Skin of body (tissue), 2 donors: ENCODE data around the gene ZFYVE21. TPM values are rescaled to one million over a fixed set of nuclear protein-coding genes. Genes with fewer than 3 reads are reported as not detected.

ENCODE experiments used
- DNase-seq: peaks from one replicate; lab custom pipeline; 2025; lab: John Stamatoyannopoulos, UW
- total RNA-seq: library from RNA; depleted of rRNA; stranded (reverse); fragments of >200 nt; gene quantifications from one replicate; pipeline ENCODE4 v1.2.3, GENCODE V29; 2014

The ZFYVE21 gene
- total RNA-seq, 1 donor from 2014 or later: 47.4 TPM

DNA sequence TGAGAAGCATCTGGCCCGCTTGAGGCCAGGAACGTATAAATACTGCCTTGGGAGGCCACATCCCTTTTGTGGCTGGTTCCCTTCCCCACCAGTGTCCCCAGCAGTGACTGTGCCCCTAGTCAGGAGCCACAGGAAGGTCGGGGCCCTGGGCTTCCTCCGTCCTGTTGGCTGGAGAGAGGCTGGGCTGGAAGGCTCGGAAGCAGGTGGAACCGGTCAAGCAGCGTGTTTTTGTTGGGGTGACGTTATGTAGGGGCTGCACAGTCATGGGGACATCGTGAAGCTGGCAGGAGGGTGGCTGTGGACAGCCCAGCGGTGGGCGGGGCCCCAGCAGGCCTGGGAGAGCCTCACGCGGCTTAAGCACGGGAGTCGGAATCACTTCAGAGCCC lies 10.5 kb upstream of the ZFYVE21 start:
- DNase-seq: no peak

DNA sequence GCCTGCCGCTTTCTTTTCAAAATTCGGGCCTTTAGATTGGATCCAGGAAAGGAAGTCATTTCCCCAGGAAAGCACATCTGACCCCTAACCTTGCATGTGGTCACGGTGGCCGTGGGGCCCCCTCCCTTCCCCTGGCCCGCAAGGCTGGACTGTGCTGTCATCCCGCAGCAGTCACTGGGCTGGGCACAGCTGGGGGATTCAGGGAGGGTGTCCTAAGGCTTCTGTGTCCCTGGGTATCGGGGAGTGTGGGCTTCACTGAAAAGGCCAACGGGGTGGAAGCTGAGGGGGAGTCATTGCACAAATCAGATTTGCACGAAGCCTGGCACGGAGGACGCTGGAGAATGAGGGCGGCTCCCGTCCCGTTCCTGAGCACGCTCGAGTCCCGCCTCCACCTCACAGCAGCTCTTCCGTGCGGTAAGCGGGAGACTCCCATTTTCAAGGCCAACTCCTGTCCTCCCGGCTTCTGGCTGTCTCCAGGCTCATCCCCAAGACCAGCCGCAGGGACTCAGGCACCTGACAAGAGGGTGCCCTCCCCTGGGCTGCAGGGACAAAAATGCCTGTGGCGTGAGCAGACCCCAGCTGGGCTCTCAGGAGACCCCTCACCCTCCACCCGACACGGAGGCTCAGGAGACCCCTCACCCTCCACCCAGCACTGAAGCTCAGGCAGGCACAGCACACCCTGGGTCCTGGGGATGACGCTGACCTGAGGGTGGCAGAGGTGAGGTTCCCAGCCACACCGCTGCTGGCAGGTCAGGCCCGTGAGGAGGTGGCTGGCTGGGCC lies 9.9 kb upstream of the ZFYVE21 start:
- DNase-seq: no peak

DNA sequence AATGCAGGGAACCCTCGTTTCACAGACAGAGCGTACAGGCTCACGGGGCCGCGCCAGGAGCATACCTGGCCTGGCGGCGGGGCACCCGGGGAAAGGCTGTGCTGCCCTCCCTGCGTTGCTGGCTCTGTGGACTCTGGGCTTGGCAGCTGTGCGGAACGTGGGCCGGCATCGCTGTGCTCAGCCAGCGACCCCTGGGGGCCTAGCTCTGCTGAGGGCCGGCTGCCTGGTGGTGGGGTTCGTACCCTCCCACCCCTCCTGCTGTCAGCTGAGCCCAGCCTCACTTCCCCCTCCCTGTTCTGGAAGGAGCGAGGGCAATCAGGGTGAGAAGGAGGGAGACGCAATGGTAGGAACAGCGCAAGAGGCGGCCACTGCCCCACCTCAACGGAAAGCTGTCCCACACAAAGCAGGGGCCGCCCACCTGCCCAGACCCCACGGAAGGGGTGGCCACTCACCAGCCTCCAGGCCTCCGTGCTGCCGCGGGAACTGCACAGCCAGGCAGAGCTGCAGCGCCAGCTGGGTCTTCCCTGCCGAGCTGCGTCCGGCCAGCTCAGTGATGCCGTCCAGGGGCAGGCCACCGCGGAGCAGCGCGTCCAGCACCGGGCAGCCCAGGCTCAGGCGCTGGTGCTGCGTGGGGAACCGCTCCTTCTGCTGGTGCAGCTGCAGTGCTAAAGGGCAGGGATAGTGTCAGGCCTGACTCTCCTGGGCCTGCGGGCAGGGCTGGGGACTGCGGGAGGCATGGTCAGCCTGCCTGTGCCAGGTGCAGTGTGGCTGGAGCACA lies 8.9 kb upstream of the ZFYVE21 start:
- DNase-seq: no peak

DNA sequence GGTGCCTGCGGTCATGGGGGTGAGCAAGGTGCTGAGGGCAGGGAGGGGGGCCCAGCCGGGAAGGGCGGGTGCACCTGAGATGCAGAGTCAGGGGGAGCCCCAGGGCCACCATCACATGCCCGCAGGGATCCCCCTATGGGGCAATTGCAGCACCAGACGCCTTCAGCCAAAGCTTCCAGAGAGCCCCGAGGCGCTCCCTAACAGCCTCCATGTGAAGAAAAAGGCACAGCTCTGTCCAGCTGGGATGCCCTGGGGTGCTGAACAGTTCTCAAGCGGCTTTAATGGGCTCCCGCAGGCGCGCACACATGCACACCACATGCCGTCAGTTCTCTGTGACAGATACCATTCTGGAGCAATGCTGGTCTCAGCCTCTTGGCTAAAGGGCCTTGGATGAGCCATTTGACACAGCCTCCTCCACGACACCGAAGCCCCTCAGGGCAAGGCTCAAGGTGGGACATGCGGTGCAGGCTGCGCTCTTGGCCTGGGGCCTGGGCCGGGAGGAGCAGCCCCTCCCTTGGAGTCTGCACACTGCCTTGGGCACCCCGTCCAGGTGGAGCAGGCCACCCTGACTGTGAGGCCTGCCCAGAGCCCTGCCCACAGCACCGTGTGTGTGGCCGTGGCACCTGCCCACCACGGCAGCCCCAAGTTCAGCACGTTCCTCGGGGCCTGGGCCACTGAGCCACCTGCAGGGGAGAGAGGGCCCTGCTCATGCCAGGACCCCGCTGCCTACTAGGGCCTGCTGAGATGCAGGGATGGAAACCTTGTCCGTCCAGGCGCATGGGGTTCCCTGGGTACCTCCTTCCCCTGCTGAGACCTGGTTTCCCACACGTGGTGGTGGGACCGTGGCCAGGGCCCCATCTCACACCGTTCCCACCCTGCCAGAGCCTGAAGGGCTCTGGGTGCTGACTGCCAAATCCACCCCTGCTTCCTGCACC lies 8.0 kb upstream of the ZFYVE21 start:
- DNase-seq: peak; percentile 9

DNA sequence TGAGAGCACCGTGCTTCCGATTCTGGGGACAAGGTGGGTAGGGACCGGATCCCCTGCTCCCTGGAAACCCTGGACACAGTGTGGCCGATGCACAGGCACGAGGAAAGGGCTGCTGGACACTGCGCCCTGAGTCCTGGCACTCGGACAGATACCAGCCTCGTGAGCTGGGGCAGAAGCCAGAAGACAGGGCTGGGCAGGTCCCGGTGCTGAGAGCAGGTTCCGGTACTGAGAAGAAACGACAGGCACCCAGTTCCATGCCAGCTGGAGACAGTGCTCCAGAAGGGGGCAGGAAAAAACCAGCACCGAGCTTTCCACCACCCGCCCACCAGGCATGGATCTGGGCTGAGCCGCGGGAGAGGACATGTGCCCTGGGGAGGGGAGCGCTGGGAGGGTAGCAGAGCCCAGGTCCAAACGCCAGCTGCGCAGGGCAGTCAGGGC lies 6.8 kb upstream of the ZFYVE21 start:
- no peak for DNase-seq

DNA sequence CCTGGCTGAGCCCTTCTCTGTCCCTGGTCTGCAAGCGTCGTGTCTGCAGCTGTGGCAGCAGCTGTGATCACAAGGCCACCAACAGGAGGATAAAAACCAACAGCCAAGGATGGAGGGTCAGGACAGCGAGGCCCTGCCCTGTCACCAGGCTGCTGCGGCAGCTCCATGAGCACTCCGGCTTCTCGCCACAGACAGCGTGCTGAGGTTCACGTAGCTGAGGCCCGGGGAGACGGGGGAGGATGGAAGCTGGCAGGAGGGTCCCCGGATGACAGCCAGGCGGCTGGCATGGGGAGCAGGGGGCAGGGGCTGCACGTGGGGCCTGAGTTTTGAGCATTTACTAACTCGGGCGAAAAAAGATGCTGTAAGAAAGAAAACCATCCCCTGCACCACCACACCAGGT lies 5.8 kb upstream of the ZFYVE21 start:
- no peak for DNase-seq

DNA sequence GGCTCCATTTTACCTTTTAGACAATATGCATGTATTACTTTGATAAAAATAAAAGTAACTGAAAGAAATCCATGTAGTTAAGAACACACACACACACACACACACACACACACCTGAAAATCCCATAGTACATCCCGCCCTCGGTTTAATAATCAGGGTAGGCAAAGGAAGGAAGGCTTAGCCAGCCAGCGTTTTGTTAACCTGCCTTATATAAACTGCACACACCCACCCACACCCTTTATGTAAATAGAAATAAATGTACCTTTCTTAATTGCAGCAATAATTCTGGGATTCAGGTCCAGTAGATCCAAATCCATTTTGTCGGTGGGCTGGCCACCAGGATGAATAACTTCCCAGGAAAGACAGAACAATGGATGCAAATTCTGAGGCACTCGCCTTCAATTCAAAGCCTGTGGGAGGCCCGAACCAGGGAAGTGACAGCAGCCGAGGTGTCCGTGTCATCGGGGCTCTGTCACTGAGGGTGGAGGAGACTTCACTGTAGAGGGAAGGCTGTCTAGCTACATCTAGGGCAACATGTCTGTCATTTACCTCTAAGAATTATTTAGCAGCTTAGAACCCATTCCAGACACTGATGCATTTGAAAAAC lies 4.7 kb upstream of the ZFYVE21 start:
- no peak for DNase-seq

GRCh38 chr14:103711516-103712431 lies 3.8 kb upstream of the ZFYVE21 start:
- DNase-seq: no peak

DNA sequence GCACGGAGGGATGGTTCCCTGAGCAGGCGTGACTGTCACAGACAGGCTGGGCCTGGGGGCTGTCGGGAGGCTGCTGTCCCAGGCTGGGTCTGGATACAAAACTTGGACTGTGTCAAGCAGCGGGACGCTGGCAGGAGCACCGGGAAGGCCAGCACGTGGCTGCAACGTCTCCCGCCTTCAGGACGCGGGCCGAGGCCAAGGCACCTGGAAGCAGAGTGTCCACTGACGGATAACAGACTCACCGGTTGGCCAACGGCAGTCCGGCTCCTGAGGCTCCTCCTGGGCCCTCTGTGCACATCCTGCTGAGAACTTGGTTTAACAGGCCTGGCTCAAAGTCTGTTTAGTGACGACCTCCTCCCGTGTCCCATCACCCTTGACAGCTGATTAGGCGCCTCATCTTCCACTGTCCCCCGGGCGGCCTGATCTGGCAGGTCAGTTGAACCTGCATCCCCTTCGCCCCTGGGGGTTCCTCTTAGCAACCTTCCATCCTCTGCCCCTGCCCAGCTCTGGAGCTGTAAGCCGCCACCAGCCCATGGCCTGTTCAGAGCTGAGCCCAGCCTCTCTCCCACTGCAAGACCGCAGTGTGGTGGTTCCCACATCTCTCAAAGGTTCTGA lies 2.9 kb upstream of the ZFYVE21 start:
- DNase-seq: no peak

GRCh38 chr14:103713304-103714062 lies 2.1 kb upstream of the ZFYVE21 start:
- DNase-seq: no peak

DNA sequence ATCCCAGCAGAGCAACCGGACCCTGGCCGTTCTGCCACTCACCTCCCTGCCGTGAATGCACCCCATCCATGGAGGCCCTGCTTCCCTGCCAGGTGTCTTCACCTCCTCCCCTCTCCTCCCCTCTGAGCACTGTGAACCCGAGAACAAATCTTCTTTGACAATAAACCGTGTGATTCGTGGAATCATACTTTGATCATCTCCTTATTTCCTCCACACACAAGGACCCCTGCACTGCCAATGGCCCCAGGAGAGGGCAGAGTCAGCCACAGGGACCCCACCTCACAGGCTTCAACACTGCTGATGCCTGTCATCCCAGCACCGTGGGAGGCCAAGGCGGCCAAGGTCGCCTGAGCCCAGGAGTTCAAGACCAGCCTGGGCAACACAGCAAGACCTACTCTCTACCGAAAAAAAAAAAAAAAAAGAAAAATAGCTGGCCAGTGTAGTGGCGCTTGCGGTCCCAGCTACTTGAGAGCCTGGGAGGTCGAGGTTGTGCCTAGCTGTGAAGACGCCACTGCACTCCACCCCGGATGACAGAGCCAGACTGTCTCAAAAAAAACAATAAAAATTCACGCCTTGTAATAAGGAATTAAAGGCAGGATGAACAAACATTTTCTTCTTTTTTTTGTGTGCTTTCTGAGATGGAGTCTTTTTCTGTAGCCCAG lies 1.4 kb upstream of the ZFYVE21 start:
- DNase-seq: no peak

DNA sequence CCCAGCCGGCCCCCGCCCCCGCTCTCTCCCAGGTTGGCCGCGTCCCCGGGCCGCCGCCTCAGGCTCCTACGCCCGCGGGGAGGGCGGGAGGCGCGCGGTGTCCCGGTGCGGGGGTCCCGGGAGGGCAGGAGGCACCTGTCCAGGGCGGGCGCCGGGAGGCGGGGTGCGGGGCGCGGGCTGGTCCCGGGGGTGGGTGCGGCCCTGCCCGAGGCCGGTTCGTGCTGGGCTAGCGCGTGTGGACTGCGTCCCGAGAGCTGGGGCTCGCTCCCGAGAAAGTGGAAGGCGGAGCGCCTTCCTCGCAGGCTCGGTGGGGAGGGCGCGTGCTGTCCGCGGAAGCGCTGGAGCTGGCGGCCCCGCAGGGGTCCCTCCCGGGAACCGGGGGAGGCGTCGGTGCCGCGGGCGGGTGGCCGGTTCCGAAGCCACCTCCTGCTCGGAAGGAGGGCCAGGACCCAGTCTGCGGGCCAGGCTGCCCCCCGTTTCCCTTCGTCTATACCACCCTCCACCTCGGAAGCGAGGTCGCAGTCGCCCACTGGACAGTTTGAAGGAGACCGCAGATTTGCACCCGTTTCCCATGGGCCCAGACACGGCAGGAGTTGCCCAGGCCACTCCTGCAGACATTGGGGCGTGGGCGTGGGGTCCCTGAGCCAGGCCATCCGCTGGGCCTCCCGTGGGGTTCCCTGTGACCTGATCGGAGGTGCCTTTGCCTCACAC lies 636 bp downstream of the ZFYVE21 start:
- no peak for DNase-seq

DNA sequence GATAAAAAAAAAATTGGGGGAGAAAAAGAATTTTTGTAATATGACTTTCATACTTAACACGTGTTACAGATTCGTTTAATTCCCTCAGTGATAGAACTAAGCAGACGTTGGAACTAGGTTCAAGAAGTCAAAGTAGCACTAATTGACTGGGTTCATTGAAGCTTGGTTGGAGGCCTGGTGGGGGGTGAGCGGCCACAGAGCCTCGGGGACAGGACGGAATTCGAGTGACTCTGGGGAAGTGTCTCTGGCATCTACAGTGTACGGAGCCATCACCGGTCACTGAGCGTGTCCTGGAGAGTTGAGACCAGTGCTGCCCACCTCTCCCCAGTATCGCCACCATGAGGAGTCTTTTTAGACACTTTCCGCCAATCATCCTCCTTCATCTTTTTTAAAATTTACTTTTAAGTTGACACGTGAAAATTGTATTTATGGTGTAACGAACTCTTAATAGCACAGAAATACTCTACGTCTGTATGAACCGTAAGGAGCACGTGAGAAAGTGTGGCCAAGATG lies 1.3 kb downstream of the ZFYVE21 start:
- no peak for DNase-seq

GRCh38 chr14:103718572-103718971 lies 3.0 kb downstream of the ZFYVE21 start:
- no peak for DNase-seq

- no peak for DNase-seq
Measured at GRCh38 chr14:103719751-103720150, 4.1 kb downstream of the ZFYVE21 start.

DNA sequence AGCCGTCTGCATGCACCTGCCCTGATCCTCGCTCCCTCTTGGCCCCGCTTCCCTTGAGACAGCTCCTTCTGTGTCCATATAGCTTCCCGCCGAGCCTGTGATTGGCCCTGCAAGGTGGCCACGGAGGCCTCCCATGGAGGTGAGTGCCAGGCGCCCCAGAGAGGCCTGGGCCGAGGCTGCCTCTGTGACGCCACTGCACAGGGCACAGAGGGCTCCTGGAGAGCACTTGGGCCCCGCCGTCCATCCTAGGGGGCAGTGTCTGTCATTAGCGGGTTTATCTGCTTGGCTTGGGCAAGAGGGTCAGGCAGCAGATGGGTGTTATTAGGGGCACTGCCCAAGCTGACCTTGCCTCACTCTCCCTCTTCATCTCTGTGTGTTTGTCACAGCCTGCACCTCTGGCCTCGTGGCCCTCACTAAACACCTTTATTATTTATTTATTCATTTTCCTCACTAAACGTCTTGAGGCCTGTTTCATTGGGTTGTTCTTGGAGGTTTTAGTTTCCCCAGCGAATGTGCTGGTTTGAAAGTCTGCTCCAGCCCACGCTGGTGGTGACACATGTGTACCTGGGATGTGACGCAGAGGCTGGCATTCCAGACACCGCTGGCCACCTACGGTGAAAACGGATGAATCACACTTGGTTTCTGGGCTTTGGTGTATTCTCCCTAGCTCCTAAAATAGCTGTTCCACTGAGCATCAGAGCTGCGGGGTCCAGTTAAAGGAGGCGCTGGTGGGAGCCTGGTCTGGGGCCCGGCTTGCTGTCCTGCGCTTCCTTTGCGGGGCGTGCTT lies 5.9 kb downstream of the ZFYVE21 start:
- no peak for DNase-seq

- DNase-seq: no peak
Measured at GRCh38 chr14:103723748-103724081, 8.1 kb downstream of the ZFYVE21 start.
